Natural killer cell (primary cell): Measurements from ENCODE around the gene ABHD11. TPM values are rescaled to one million over a fixed set of nuclear protein-coding genes. Genes with fewer than 3 reads are reported as not detected.

Experiments
- ATAC-seq, 3 donors: fragments of 150-1000 bp in 2 of 3; fragments of 200-7000 bp in 1 of 3; cut with Tn5 transposase; 1 replicate in 1 of 3; 2 replicates in 2 of 3; pipeline ENCODE4 v1.10.0; 2021; ENCODE audit warnings: mild to moderate bottlenecking in 2 of 3, moderate library complexity in 2 of 3
- DNase-seq, 2 donors: peaks; one replicate each; pipeline versions ENCODE4 v3.0.0 to v3.0.0-alpha.2; 2013 to 2021; ENCODE audit warnings: mixed read lengths in 1 of 2
- H3K27ac ChIP-seq: one replicate; pipeline ENCODE4 v1.5.1; 2013; ENCODE audit warnings: mild to moderate bottlenecking, low read length
- H3K27me3 ChIP-seq: one replicate; pipeline ENCODE4 v1.6.1; 2013; ENCODE audit warnings: low read length; ENCODE audit not compliant: control insufficient read depth, insufficient read depth
- H3K36me3 ChIP-seq: one replicate; pipeline ENCODE4 v1.6.1; 2013; ENCODE audit warnings: low read length; ENCODE audit not compliant: control insufficient read depth, insufficient read depth
- H3K4me1 ChIP-seq: one replicate; pipeline ENCODE4 v1.6.1; 2013; ENCODE audit warnings: low read length; ENCODE audit not compliant: control insufficient read depth, insufficient read depth
- H3K4me3 ChIP-seq: one replicate; pipeline ENCODE4 v1.5.1; 2013; ENCODE audit warnings: low read length
- H3K9me3 ChIP-seq: one replicate; pipeline ENCODE4 v1.6.1; 2013; ENCODE audit warnings: low read length; ENCODE audit not compliant: control insufficient read depth, insufficient read depth
- H3K27ac Mint-ChIP-seq, 2 donors: one replicate each; pipeline ENCODE4 v1.8.0; 2022; ENCODE audit warnings: mild to moderate bottlenecking in 2 of 2, mixed read lengths in 2 of 2, moderate library complexity in 1 of 2
- H3K27me3 Mint-ChIP-seq, 2 donors: one replicate each; pipeline ENCODE4 v1.8.0; 2022; ENCODE audit warnings: low read depth in 2 of 2, mixed read lengths in 2 of 2
- H3K36me3 Mint-ChIP-seq: one replicate; pipeline ENCODE4 v1.8.0; 2022; ENCODE audit warnings: mixed read lengths
- H3K4me1 Mint-ChIP-seq, 2 donors: one replicate each; pipeline ENCODE4 v1.8.0; 2022; ENCODE audit warnings: mixed read lengths in 2 of 2
- H3K4me3 Mint-ChIP-seq: one replicate; pipeline ENCODE4 v1.8.0; 2022; ENCODE audit warnings: mild to moderate bottlenecking, moderate library complexity, mixed read lengths
- H3K9me3 Mint-ChIP-seq, 2 donors: one replicate each; pipeline ENCODE4 v1.8.0; 2022; ENCODE audit warnings: mixed read lengths in 2 of 2
- WGBS: methylation state at CpG from one replicate; pipeline ENCODE4 v1.1.7; 2013; ENCODE audit warnings: missing lambda C conversion rate; ENCODE audit not compliant: insufficient coverage; 5-methylcytosine and 5-hydroxymethylcytosine counted together
- intact Hi-C: fragments of 100-400 bp; cut with micrococcal nuclease; formaldehyde crosslinking; loops from one replicate; pipeline ENCODE4 v1.14.2; 2022
- total RNA-seq, 4 donors: library from RNA; stranded (reverse); fragments of 120-200 nt in 1 of 4; gene quantifications; one replicate each; pipeline versions ENCODE4 v1.2.3 to v1.2.4, GENCODE V29; 2013 to 2022
- TF ChIP-seq, protein P1 (sequence below): fragments of 200-600 bp; IDR thresholded peaks from one replicate; pipeline ENCODE4 v1.8.0; 2022; ENCODE audit warnings: antibody characterized with exemption

The ABHD11 gene
- total RNA-seq, 3 donors from 2014 or later (not counting 1 experiment from before 2014, with no cell fraction given), result 14.7 to 23.7 (median 20.0) TPM

DNA sequence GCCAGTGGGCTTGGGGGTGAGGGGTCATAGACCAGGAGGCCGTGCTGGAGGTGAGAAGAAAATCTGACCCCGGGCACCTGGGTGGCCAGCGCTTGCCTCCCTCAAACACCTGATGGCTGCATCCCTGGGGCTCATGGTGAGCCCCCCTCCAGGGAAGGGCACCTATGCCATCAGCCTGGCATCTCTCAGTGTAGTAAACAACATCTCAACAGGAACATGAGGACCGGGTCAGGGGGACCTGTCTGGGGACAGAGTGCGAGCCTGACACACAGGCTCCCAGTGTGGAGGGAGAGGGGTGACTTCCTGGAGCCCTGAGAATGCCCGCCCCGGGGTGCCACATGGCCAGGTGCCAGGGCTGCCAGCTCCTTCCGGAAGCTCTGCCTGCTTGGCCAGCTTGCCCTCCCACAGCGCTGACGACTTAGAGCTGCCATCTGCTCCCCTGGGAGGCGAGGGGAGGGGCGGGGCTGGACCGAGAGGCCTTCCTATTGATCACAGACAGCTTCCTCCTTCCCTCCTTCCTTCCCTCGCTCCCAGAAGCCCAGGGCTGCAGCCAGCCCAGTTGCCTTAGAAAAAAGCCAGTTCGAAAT is 31.5 kb downstream of the ABHD11 start:
- no peaks in the 10 kb centered on the region for H3K9me3 ChIP-seq
- ATAC-seq (peak in 1 of 3 donors; percentile 20), DNase-seq (peak in 1 of 2 donors; percentile 43)
- H3K4me1 ChIP-seq, result peaks cover 14% of the 10 kb centered on the region
- intact Hi-C loops, result no loop called here
- Mint-ChIP-seq H3K4me1 (peaks cover 1 to 19% of the 10 kb centered on the region in 2 donors), H3K9me3 (no peaks in the 10 kb centered on the region), H3K36me3 (no peaks in the 10 kb centered on the region), H3K27me3 (no peaks in the 10 kb centered on the region), H3K4me3 (no peak overlapping the region), H3K27ac (no peak overlapping the region)
- peaks cover 2% of the 10 kb centered on the region for H3K36me3 ChIP-seq
- WGBS, result 40% methylated on average over 15 of the region's 15 CpGs
- no peaks in the 10 kb centered on the region for H3K27me3 ChIP-seq
- H3K4me3 ChIP-seq, result no peak overlapping the region
- TF ChIP-seq, protein P1, sequence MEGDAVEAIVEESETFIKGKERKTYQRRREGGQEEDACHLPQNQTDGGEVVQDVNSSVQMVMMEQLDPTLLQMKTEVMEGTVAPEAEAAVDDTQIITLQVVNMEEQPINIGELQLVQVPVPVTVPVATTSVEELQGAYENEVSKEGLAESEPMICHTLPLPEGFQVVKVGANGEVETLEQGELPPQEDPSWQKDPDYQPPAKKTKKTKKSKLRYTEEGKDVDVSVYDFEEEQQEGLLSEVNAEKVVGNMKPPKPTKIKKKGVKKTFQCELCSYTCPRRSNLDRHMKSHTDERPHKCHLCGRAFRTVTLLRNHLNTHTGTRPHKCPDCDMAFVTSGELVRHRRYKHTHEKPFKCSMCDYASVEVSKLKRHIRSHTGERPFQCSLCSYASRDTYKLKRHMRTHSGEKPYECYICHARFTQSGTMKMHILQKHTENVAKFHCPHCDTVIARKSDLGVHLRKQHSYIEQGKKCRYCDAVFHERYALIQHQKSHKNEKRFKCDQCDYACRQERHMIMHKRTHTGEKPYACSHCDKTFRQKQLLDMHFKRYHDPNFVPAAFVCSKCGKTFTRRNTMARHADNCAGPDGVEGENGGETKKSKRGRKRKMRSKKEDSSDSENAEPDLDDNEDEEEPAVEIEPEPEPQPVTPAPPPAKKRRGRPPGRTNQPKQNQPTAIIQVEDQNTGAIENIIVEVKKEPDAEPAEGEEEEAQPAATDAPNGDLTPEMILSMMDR, result no peak
- H3K27ac ChIP-seq, result no peak overlapping the region

DNA sequence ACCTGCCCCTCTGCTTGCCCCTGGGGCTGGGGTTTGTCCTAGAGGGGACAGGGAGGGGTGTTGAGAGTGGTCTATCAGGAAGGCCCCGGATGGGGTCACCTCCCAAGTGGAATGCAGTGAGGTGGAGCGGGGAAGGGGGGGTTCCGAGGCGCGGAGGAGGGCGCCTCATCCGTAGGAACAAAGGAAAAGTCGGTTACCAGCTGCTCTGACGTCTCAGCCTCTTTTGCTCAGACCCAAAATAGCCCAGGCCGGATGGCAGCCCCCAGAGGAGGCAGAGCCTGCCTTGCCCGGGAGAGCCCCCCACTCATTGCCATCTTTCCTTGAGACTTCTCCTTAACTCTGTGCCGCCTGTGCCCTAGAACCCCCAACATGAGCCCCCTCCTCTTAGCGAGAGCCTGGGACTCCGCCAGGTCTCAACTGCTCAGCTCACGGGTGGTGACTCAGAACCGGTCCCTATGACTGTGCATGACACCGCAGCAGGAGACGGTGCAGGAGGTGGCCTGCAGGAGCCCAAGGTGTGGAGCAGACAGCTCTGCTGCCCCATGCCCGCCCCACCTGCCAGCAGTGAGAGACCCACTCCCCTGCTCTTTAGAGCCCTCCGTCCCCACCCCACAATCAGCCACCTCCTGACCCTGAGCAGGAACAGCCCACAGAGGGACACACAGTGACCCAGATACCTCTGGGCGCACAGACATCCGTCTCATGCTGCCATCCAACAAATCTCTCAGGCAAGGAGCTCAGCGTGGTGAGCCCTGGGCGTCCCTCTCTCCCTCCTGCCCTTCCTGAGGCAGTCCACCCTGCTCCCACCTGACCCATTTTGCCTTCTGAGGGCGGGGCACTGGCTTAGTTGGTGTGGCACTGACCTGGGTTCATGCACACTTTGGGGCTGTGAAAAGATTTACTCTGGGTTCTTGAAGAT is 32.2 kb downstream of the ABHD11 start:
- no peaks in the 10 kb centered on the region for H3K36me3 Mint-ChIP-seq
- peak in 1 of 3 donors; percentile 32 for ATAC-seq
- H3K27ac Mint-ChIP-seq, result no peak overlapping the region
- TF ChIP-seq, protein P1, result no peak
- peaks cover 14% of the 10 kb centered on the region for H3K4me1 ChIP-seq
- H3K4me1 Mint-ChIP-seq, result peaks cover 8 to 25% of the 10 kb centered on the region in 2 donors
- no peaks in the 10 kb centered on the region for H3K9me3 ChIP-seq
- H3K4me3 Mint-ChIP-seq, result no peak overlapping the region
- H3K27ac ChIP-seq, result no peak overlapping the region
- 58% methylated on average over 25 of the region's 25 CpGs for WGBS
- peaks cover 2% of the 10 kb centered on the region for H3K36me3 ChIP-seq
- intact Hi-C loops, result no loop called here
- H3K27me3 ChIP-seq, result no peaks in the 10 kb centered on the region
- no peak overlapping the region for H3K4me3 ChIP-seq
- DNase-seq, result no peak
- no peaks in the 10 kb centered on the region for H3K9me3 Mint-ChIP-seq
- no peaks in the 10 kb centered on the region for H3K27me3 Mint-ChIP-seq

DNA sequence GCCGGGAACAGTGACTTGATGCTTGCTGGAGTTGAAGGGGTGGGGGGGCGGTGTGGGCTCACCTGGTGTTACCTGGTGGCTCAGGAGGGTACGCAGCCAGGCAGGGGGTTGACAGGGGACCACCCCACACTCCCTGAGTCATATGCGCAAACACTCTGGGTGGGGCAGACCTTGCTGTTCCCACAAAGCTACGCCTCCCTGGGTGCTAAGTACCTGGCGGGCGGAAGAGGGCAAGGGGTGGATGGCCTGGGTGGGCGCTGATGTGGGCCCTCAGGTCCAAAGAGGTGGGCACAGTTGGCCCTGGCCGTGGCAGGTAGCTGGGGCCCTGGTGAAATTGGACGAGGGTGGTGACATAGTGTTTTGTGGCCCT is 33.1 kb downstream of the ABHD11 start:
- Mint-ChIP-seq H3K27me3 (no peaks in the 10 kb centered on the region), H3K4me3 (no peak overlapping the region), H3K4me1 (peaks cover 8 to 25% of the 10 kb centered on the region in 2 donors), H3K9me3 (no peaks in the 10 kb centered on the region), H3K27ac (no peak overlapping the region), H3K36me3 (no peaks in the 10 kb centered on the region)
- intact Hi-C loops, result no loop called here
- ATAC-seq, result no peak
- Histone ChIP-seq H3K9me3 (no peaks in the 10 kb centered on the region), H3K27ac (no peak overlapping the region), H3K4me3 (no peak overlapping the region), H3K36me3 (peaks cover 2% of the 10 kb centered on the region), H3K27me3 (no peaks in the 10 kb centered on the region), H3K4me1 (peaks cover 14% of the 10 kb centered on the region)
- no peak for DNase-seq
- WGBS, result 86% methylated on average over 10 of the region's 10 CpGs
- TF ChIP-seq, protein P1, result no peak
